ENCODE results near the gene IGF1R.

GRCh38 chr15:99006146-99006545 is 357.8 kb downstream of the IGF1R start:
- no peak for TF ChIP-seq CTCF (IDR thresholded peaks at IDR 0.05)
- TF ChIP-seq POLR2A (IDR thresholded peaks at IDR 0.05), result no peak
- TF ChIP-seq POLR2AphosphoS5 (IDR thresholded peaks at IDR 0.05), result no peak
